Measurements from ENCODE around the gene CSNK1A1.
"Not testable (repeated sequence)": the region's sequence is repeated elsewhere in the genome, so short reads cannot be mapped to it uniquely, and the experiment has no call there.

Gene CSNK1A1

DNA sequence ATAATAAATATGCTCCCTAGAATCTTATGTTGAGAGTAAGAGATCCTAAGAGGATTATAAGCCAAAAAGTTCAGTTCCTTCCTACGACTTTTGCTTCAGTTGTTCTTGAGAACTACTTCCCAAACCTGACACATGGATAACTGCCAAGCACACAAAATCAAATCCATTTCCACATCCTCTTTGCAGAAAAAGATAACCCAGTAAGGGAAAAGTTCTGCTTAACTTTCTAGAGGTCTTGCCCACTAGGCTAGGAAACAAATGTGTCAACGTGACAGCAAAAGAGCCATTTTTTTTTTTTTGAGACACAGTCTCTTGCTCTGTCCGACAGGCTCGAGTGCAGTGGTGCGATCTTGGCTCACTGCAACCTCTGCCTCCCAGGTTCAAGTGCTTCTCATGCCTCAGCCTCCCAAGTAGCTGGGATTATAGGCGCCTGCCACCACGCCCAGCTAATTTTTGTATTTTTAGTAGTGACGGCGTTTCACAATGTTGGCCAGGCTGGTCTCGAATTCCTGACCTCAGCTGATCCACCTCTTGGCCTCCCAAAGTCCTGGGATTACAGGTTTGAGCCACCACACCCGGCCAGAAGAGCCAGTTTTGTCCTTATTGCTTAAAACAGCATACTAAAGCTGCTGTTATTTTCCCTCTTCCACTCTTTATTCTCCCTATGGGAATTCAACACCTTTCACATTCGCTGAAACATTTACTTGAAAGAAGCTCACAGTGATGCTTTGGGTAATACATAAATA, 24.2 kb downstream of the CSNK1A1 start:
- DNase-seq = no peak

DNA sequence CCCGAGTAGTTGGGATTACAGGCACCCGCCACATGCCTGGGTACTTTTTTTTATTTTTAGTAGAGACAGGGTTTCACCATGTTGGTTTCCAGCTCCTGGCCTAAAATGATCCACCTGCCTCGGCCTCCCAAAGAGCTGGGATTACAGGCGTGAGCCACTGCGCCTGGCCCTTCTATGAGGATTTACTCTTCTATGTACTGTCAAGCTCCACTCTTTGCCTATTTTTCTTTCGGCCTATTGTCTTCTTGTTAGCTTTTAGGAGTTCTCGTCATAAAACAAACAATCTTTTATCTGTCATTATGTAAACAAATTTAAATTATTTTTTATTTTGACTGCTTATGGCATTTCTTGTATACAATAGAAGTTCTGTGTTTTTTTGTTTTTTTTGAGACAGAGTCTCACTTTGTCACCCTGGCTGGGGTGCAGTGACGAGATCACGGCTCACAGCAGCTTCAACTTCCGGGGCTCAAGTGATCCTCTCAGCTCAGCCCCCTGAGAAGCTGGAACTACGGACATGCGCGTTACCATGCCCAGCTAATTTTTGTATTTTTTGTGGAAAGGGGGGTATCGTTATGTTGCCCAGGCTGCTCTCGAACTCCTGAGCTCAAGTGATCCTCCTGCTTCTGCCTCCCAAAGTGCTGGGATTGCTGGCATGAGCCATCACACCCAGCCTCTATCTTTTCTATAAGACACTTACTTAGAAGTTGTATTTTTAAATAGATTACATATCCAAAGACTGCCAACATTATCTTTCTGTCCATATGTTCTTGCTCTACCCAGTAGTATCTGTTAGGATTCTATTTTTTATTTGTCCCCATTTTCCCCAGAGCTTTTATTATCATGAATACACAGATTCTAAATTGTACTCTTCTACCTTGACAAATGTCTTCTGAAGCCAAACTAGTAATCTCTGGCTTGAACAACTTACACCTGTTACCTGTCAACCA, 29.2 kb downstream of the CSNK1A1 start:
- DNase-seq = no peak

DNA sequence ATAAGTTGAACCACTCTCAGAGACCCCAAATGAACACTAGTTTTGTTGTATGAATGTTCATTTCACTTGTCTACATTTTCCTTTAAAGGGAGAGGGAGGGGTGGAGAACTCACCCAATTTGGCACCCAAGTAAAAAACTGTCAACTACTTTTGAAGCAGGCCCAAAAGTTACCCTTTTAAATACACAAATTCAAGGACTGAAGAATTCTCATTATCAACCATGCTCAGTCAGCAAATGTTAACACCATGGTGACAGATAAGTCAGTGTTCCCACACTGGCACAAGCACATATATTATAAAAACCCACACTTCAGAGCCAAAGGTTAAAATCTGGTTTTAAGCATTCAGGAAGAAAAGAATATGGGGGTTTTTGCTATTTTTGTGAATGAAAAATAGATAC, 31.6 kb downstream of the CSNK1A1 start:
- no peak for DNase-seq

- no peak for DNase-seq
These were observed 32.6 kb downstream of the CSNK1A1 start for GRCh38 chr5:149518620-149519019.

DNA sequence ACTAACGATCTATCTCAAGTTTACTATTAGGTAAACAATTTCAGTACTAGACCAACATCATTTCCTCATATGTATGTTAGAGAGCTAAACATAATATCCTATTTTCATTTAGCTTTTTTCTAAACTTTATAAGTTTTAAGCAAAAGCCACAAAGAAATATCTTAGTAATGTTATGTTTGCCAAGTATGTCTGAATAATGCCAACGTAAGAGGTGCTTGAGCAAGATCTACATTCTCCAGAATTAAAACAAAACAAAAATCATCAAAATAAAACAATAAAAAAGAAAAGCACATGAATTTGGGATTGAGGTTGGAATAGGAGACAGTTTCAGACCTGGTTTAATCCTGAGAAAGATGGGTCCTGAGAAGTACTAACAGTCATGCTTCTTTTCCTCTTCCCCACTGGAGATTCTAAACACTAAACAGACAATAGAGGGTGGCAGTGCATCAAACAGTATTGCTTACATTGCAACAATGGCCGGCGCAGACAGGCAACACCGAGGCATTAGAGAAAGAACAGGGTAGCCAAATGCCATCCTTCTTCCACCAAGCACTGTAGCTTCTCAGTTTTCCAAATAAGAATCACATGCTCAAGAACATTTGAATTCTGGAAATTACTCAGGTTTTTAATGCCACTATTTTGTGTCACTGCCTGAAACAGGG, 33.6 kb downstream of the CSNK1A1 start:
- DNase-seq = no peak

- no peak for DNase-seq
These were observed 36.7 kb downstream of the CSNK1A1 start for GRCh38 chr5:149514512-149514911.

DNA sequence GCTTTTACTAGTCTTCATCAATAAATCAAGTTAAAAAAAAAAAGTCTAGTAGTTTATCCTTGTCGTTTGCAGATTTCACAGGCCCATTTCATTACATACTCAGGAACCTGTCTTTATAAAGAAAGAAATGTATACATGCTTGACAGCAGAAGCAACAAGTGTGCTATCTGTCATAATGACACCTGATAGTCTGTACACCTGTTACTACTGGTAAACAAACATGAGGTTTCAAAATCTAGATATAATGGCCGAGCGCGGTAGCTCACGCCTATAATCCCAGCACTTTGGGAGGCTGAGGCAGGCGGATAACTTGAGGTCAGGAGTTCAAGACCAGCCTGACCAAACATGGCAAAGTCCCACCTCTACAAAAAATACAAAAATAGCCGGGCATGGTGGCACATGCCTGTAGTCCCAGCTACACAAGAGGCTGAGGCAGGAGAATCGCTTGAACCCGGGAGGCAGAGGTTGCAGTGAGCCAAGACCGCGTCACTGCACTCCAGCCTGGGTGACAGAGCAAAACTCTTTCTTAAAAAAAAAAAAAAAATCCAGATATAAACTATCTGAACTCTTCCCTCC, 37.8 kb downstream of the CSNK1A1 start:
- not testable (repeated sequence) for DNase-seq

DNA sequence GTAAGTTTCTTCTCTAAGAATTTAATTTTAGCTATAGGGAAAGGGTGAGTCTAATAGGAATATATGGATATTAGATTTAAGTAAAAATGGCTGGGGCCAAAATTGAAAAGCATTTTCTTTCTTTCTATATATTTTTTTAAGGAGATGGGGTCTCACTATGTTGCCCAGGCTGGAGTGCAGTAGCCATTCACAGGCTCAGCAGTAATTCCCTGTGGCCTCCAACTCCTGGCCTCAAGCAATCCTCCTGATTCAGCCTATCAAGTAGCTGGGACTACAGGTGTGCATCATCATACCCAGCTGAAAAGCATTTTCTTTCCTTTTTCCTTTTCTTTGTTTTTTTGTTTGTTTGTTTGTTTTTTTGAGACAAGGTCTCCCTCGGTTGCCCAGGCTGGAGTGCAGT, 41.1 kb downstream of the CSNK1A1 start:
- DNase-seq = no peak

- DNase-seq = no peak
These were observed 46.6 kb downstream of the CSNK1A1 start for GRCh38 chr5:149504677-149505076.

DNA sequence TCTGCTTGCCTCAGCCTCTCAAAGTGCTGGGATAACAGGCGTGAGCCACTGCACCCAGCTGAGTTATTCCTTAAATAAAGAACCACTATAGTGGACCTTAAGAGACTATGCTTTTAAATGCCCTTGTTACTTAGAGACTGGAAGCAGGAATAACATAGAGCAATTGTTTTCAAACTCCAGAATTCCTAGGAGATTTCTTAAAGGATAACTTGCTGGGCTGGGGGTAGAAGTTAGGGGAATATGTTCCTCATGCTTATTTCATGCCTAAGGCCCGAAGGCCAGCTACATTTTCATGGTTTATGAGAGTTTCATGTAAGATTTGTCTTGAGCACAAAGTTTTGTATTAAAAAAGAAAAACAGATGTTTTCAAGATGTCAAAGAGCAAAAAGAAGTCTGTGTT, 48.2 kb downstream of the CSNK1A1 start:
- DNase-seq = no peak

DNA sequence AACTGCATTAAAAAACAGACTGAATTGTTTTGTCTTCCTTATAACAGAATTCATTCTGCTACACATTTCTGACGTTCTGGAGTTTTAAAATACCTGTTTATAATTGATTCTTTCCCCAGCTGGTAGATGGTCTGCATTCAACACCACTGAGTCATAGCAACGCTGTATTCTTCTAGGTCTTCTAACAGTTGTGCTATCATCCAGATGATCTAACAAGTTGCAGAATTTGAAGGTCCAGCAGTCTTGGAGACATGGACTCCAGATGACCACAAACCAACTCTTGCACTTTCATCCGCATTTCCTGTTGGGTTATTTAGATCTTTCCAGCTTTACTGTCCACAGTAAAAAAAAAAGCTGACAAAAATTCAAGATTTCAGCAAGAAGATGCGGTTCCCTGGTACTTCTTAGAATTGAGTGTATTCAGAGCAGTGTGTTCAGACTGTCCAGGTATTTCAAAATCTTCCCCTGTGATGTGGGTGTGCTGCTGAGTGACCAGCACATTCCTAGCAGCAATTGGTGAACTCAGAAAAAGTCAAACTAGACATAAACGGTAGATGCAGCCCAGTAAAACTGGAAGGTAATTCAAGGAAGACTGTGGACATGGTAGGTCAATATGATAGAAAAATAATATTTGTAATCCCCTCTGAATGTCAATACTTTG, 50.2 kb downstream of the CSNK1A1 start:
- DNase-seq = peak; percentile 85

- DNase-seq = no peak
These were observed 52.4 kb downstream of the CSNK1A1 start for GRCh38 chr5:149498724-149499336.

- peak; percentile 93 for DNase-seq
These were observed 53.9 kb downstream of the CSNK1A1 start for GRCh38 chr5:149497357-149497756.

- no peak for DNase-seq
These were observed 54.3 kb downstream of the CSNK1A1 start for GRCh38 chr5:149496917-149497316.

GRCh38 chr5:149496166-149496565, 55.1 kb downstream of the CSNK1A1 start:
- DNase-seq = peak; percentile 28

- DNase-seq = no peak
These were observed 55.6 kb downstream of the CSNK1A1 start for GRCh38 chr5:149495673-149496072.

GRCh38 chr5:149493316-149493715, 57.9 kb downstream of the CSNK1A1 start:
- no peak for DNase-seq

DNA sequence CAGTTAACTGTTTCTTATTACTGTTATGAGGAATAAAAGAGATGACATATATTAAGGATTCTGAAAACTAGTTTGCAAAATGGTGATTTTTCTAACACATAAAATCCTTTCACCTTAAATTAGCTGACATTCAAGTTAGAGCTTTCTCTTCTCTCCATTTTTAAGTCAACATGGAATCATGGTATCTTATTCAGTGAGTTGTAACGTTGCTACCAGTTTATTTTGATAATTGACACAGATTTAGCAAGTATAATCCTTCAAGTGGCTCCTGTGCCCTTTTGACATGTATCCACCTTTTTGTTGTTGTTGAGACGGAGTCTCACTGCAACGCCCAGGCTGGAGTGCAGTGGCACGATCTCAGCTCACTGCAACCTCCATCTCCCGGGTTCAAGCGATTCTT, 58.5 kb downstream of the CSNK1A1 start:
- DNase-seq = no peak

DNA sequence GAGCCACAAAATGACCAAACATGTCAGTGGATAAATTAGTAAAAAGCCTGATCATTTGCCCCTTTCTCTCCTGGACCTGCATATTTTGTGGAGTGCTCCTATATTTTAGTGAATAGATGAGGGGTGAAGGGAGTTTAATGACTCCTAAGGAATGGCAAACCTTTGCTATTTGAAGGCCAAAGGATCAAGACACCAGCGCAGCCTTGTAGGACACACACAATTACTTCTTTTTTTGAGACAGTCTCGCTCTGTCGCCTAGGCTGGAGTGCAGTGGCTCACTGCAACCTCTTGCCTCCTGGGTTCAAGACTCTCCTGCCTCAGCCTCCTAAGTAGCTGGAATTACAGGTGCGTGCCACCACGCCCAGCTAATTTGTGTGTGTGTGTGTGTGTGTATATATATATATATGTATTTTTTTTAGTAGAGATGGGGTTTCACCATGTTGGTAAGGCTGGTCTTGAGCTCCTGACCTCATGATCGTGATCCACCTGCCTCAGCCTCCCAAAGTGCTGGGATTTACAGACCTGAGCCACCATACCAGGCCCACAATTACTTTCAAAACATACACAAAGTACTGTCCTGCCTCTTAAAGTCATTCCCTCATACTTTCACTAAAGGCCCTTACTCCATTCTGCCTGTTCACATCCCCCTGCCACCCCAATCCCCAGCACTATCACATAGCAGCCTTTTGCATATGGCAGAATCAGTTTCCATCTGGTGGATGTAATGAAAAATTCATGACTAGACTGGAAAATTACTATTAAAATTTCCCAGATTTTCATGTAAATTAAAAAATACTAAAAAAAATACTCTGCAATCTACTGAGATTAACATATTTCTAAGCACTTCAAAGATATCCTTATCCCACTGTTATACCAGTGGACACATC, 60.4 kb downstream of the CSNK1A1 start:
- DNase-seq = no peak

- peak; percentile 71 for DNase-seq
These were observed 61.6 kb downstream of the CSNK1A1 start for GRCh38 chr5:149489605-149490037.
